Astrocyte (in vitro differentiated cells and primary cell): ENCODE data around the gene TCF20. TPM values are rescaled to one million over a fixed set of nuclear protein-coding genes. Genes with fewer than 3 reads are reported as not detected.

Experiments used
- DNase-seq: peaks from one replicate; pipeline ENCODE4 v3.0.0-alpha.2; 2010; ENCODE audit warnings: low read depth
- FAIRE-seq: peaks from 2 replicates; lab custom pipeline; 2011; peaks lifted over from hg19 to GRCh38; lab: Jason Lieb, UNC
- H2AFZ ChIP-seq: 2 replicates; pipeline ENCODE4 v1.6.0; 2012; ENCODE audit warnings: low read depth, low read length, inconsistent platforms
- H3K27ac ChIP-seq: 2 replicates; pipeline ENCODE4 v1.5.1; 2011; ENCODE audit warnings: low read depth, low read length, inconsistent platforms
- H3K27me3 ChIP-seq: 2 replicates; pipeline ENCODE4 v1.6.0; 2011; ENCODE audit warnings: low read length, inconsistent platforms; ENCODE audit not compliant: insufficient read depth
- H3K36me3 ChIP-seq: 2 replicates; pipeline ENCODE4 v1.5.1; 2011; ENCODE audit warnings: low read length, inconsistent platforms; ENCODE audit not compliant: insufficient read depth
- H3K4me1 ChIP-seq: 2 replicates; pipeline ENCODE4 v1.5.1; 2011; ENCODE audit warnings: low read length, inconsistent platforms; ENCODE audit not compliant: insufficient read depth
- H3K4me2 ChIP-seq: 2 replicates; pipeline ENCODE4 v1.6.0; 2012; ENCODE audit warnings: low read length, inconsistent platforms
- H3K4me3 ChIP-seq: 2 replicates; pipeline ENCODE4 v1.5.1; 2011; ENCODE audit warnings: low read depth, mild to moderate bottlenecking, low read length, inconsistent platforms; ENCODE audit not compliant: insufficient read depth
- H3K79me2 ChIP-seq: 2 replicates; pipeline ENCODE4 v1.6.0; 2012; ENCODE audit warnings: mild to moderate bottlenecking, low read length, inconsistent platforms; ENCODE audit not compliant: insufficient read depth
- H3K9ac ChIP-seq: 2 replicates; pipeline ENCODE4 v1.6.0; 2012; ENCODE audit warnings: mild to moderate bottlenecking, low read length, inconsistent platforms
- H3K9me3 ChIP-seq: 2 replicates; pipeline ENCODE4 v1.5.1; 2012; ENCODE audit warnings: low read depth, mild to moderate bottlenecking, low read length, inconsistent platforms; ENCODE audit not compliant: insufficient read depth
- H4K20me1 ChIP-seq: 2 replicates; pipeline ENCODE4 v1.6.0; 2012; ENCODE audit warnings: low read length, inconsistent platforms; ENCODE audit not compliant: insufficient read depth
- H3K27ac Mint-ChIP-seq: one replicate; pipeline ENCODE4 v1.8.0; 2021; ENCODE audit warnings: mild to moderate bottlenecking, mixed read lengths; ENCODE audit not compliant: unreplicated experiment
- H3K27me3 Mint-ChIP-seq: one replicate; pipeline ENCODE4 v1.8.0; 2021; ENCODE audit warnings: low read depth, mixed read lengths; ENCODE audit not compliant: unreplicated experiment
- H3K36me3 Mint-ChIP-seq: one replicate; pipeline ENCODE4 v1.8.0; 2021; ENCODE audit warnings: low read depth, mixed read lengths; ENCODE audit not compliant: unreplicated experiment
- H3K4me1 Mint-ChIP-seq: one replicate; pipeline ENCODE4 v1.8.0; 2021; ENCODE audit warnings: low read depth, mixed read lengths; ENCODE audit not compliant: unreplicated experiment
- H3K4me3 Mint-ChIP-seq: one replicate; pipeline ENCODE4 v1.8.0; 2021; ENCODE audit warnings: mild to moderate bottlenecking, moderate library complexity, mixed read lengths; ENCODE audit not compliant: unreplicated experiment
- H3K9me3 Mint-ChIP-seq: one replicate; pipeline ENCODE4 v1.8.0; 2021; ENCODE audit warnings: mild to moderate bottlenecking, mixed read lengths; ENCODE audit not compliant: unreplicated experiment
- CTCF ChIP-seq: IDR thresholded peaks from 2 replicates; pipeline ENCODE4 v1.5.1; 2011; ENCODE audit warnings: low read depth, mild to moderate bottlenecking, inconsistent platforms, low read length, moderate library complexity; ENCODE audit not compliant: insufficient read depth
- EZH2 ChIP-seq: IDR thresholded peaks from 2 replicates; pipeline ENCODE4 v1.6.1; 2012; ENCODE audit warnings: mild to moderate bottlenecking, low read length, inconsistent platforms; ENCODE audit not compliant: insufficient read depth
- total RNA-seq: library from RNA; stranded (reverse); gene quantifications from 2 replicates; pipeline ENCODE4 v1.2.1, GENCODE V29; 2021

Gene TCF20
- total RNA-seq, 1 donor from 2014 or later, result 37.6 TPM

GRCh38 chr22:42303396-42304323 lies 33.2 kb upstream of the TCF20 start:
- Mint-ChIP-seq H3K27ac (no peak overlapping the region), H3K36me3 (peaks cover 2% of the 10 kb centered on the region), H3K4me3 (no peak overlapping the region), H3K27me3 (peaks cover 47% of the 10 kb centered on the region), H3K9me3 (no peaks in the 10 kb centered on the region), H3K4me1 (peaks cover 13% of the 10 kb centered on the region)
- Histone ChIP-seq H3K4me1 (peaks cover 3% of the 10 kb centered on the region), H3K36me3 (no peaks in the 10 kb centered on the region), H3K27me3 (peaks cover 11% of the 10 kb centered on the region), H3K9me3 (no peaks in the 10 kb centered on the region), H3K4me2 (no peak overlapping the region), H2AFZ (no peak overlapping the region), H3K9ac (no peak overlapping the region), H4K20me1 (peaks cover 33% of the 10 kb centered on the region), H3K27ac (no peak overlapping the region), H3K4me3 (no peak overlapping the region), H3K79me2 (no peaks in the 10 kb centered on the region)
- DNase-seq, result no peak
- no peak for FAIRE-seq
- no peak for TF ChIP-seq EZH2
- TF ChIP-seq CTCF, result no peak

- peaks cover 48% of the 10 kb centered on the region for H3K27me3 Mint-ChIP-seq
- no peaks in the 10 kb centered on the region for H3K9me3 Mint-ChIP-seq
- DNase-seq, result no peak
- Histone ChIP-seq H4K20me1 (peaks cover 49% of the 10 kb centered on the region), H3K4me1 (peaks cover 3% of the 10 kb centered on the region), H2AFZ (no peak overlapping the region), H3K4me2 (no peak overlapping the region), H3K27me3 (peaks cover 11% of the 10 kb centered on the region), H3K27ac (no peak overlapping the region), H3K4me3 (no peak overlapping the region), H3K9me3 (no peaks in the 10 kb centered on the region), H3K9ac (no peak overlapping the region), H3K79me2 (no peaks in the 10 kb centered on the region), H3K36me3 (no peaks in the 10 kb centered on the region)
- H3K36me3 Mint-ChIP-seq, result peaks cover 2% of the 10 kb centered on the region
- TF ChIP-seq CTCF, result no peak
- no peak for TF ChIP-seq EZH2
- peaks cover 13% of the 10 kb centered on the region for H3K4me1 Mint-ChIP-seq
- no peak overlapping the region for H3K27ac Mint-ChIP-seq
- no peak overlapping the region for H3K4me3 Mint-ChIP-seq
- no peak for FAIRE-seq
Observed at GRCh38 chr22:42301742-42302102, 31.3 kb upstream of the TCF20 start.
